T follicular helper cell (primary cell): ENCODE results near the gene SH3GL1.

Source experiments
- DNase-seq: peaks from one replicate; pipeline ENCODE4 v3.0.0-alpha.2; 2020; ENCODE audit warnings: low read depth
- total RNA-seq, 2 experiments: gene quantifications; one replicate each; lab custom pipeline; 2026; lab: John Stamatoyannopoulos, UW

The SH3GL1 gene
- 34.9 to 42.5 reads per million in 2 experiments for total RNA-seq

- peak; percentile 89 for DNase-seq
Measured at GRCh38 chr19:4400135-4400936, at the start of gene SH3GL1. SH3GL1 (minus strand) TSS chr19:4400547; CDS start chr19:4400368, 179 bp downstream.

- no peak for DNase-seq
Measured at GRCh38 chr19:4449639-4450028, 49.3 kb upstream of the SH3GL1 start.

- no peak for DNase-seq
Measured at GRCh38 chr19:4449022-4449638, 48.8 kb upstream of the SH3GL1 start.

GRCh38 chr19:4448147-4448985 lies 48.0 kb upstream of the SH3GL1 start:
- DNase-seq = no peak

- no peak for DNase-seq
Measured at GRCh38 chr19:4447327-4448146, 47.2 kb upstream of the SH3GL1 start.

- no peak for DNase-seq
Measured at GRCh38 chr19:4446704-4447200, 46.4 kb upstream of the SH3GL1 start.

GRCh38 chr19:4445963-4446703 lies 45.8 kb upstream of the SH3GL1 start:
- DNase-seq = no peak

- DNase-seq = no peak
Measured at GRCh38 chr19:4444765-4445741, 44.7 kb upstream of the SH3GL1 start.

- no peak for DNase-seq
Measured at GRCh38 chr19:4443966-4444764, 43.8 kb upstream of the SH3GL1 start.

GRCh38 chr19:4443188-4443587 lies 42.8 kb upstream of the SH3GL1 start:
- no peak for DNase-seq

- no peak for DNase-seq
Measured at GRCh38 chr19:4442819-4443146, 42.4 kb upstream of the SH3GL1 start.

- no peak for DNase-seq
Measured at GRCh38 chr19:4441994-4442818, 41.9 kb upstream of the SH3GL1 start.

GRCh38 chr19:4439243-4439642 lies 38.9 kb upstream of the SH3GL1 start:
- no peak for DNase-seq

GRCh38 chr19:4437103-4437502 lies 36.8 kb upstream of the SH3GL1 start:
- DNase-seq = no peak

GRCh38 chr19:4436231-4436630 lies 35.9 kb upstream of the SH3GL1 start:
- no peak for DNase-seq

- no peak for DNase-seq
Measured at GRCh38 chr19:4434391-4434790, 34.0 kb upstream of the SH3GL1 start.

- no peak for DNase-seq
Measured at GRCh38 chr19:4432918-4433506, 32.7 kb upstream of the SH3GL1 start.
